Daoy (cell line): ENCODE data around the gene GPATCH2L. TPM values are rescaled to one million over a fixed set of nuclear protein-coding genes. Genes with fewer than 3 reads are reported as not detected.

Experiments used
- DNase-seq: peaks from one replicate; pipeline ENCODE4 v3.0.0-alpha.2; 2015; ENCODE audit warnings: low read depth
- total RNA-seq: library from RNA; depleted of rRNA; stranded (reverse); fragments of >200 nt; shearing (Covaris generic); gene quantifications from 2 replicates; pipeline ENCODE4 v1.2.3, GENCODE V29; 2014

Gene GPATCH2L
- total RNA-seq, 1 experiment from 2014 or later: 86.1 TPM

- no peak for DNase-seq
These were observed 45.4 kb downstream of the GPATCH2L start for GRCh38 chr14:76196980-76197695.

DNA sequence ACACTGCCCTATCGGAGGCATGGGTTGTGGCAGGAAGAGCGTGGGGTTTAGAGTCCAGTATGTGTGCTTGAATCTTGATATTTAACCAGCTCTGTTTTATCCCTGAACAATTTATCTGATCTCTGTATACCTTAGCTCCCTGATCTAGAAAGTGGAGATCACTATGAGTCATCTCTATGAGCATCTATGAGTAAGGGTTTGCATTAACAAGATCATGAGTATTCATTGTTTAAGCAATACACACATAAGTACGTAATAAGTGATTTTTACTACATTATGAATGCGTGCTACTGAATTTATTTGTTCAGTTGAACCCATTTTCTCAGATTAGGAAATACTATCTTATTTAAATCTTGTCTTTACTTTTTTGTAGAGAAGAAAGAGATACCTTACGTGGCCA is 49.4 kb downstream of the GPATCH2L start:
- peak; percentile 45 for DNase-seq

- peak; percentile 95 for DNase-seq
These were observed 51.6 kb downstream of the GPATCH2L start for GRCh38 chr14:76203086-76204001.

- DNase-seq: no peak
These were observed 52.9 kb downstream of the GPATCH2L start for GRCh38 chr14:76204461-76205230.

GRCh38 chr14:76205708-76206107 is 54.0 kb downstream of the GPATCH2L start:
- DNase-seq: no peak

DNA sequence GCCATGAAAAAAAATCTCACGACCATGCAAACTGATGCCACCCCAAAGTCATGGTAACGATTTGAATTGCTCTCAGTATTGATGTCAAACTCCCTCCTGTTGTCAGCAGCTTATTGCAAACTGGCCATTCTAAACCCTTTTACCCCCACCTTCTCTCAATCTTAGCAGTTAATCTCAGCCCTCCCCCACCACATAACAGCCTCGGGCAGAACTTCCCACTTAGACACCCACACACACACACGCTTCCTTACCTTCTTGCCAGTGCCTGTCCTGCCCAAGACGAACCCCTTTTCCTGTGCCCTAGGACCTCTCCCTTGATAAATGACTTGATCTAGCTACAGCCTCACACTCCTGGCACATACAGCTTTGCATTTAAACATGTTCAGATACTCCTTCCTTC is 56.6 kb downstream of the GPATCH2L start:
- DNase-seq: no peak

- DNase-seq: no peak
These were observed 60.5 kb downstream of the GPATCH2L start for GRCh38 chr14:76212242-76212641.

- no peak for DNase-seq
These were observed 65.5 kb downstream of the GPATCH2L start for GRCh38 chr14:76217179-76217578.

- DNase-seq: no peak
These were observed 66.9 kb downstream of the GPATCH2L start for GRCh38 chr14:76218662-76219061.

- no peak for DNase-seq
These were observed 68.2 kb downstream of the GPATCH2L start for GRCh38 chr14:76219873-76220272.

DNA sequence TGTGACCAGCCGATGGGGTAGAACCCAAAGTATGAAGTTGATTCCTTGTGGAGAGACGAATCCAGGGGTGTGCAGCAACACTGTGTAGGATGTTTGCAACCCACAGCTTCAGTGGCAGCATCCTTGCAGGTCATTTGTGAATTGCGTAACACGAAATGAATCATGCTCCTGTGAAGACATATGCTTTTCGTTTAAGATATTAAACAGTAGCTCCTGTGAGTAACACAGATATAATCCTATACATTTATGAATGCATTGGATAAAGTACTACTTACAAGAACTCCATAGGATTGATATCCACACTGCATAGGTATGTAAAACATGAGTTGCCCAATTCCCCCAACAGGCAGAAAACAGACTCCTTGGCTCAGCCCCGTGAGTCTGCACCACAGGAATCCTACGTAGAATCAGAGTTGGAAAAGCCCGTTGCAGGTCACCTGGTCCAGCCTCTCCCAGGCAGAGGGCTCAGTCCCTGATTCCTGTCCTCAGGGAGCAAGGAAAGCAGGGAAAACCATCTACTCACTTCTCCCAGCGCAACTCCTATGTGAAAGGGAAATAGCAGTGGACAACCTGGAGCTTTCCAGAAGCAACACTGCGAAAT is 75.8 kb downstream of the GPATCH2L start:
- DNase-seq: peak; percentile 26

DNA sequence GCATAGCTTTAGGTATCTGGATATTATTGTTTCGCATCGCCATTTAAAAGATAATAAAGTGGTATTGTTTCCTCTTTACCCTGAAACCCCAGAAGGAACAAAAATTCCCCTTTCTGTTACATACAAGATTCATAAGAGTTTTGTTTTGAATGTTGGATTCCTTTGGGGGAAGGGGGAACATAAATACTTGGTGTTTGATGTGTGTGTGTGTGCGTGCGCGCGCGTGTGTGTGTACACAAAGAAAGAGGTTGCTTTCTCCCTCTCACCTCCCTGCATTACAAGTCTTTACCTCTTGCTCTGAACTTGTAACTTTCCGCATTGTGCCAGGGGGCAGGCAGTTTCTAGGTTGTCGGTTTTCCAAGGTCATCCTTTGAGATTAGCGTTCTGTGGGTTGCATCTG is 76.4 kb downstream of the GPATCH2L start:
- no peak for DNase-seq

- no peak for DNase-seq
These were observed 81.1 kb downstream of the GPATCH2L start for GRCh38 chr14:76232800-76233199.

- no peak for DNase-seq
These were observed 83.9 kb downstream of the GPATCH2L start for GRCh38 chr14:76235628-76236027.

GRCh38 chr14:76236172-76237130 is 84.7 kb downstream of the GPATCH2L start:
- DNase-seq: no peak

DNA sequence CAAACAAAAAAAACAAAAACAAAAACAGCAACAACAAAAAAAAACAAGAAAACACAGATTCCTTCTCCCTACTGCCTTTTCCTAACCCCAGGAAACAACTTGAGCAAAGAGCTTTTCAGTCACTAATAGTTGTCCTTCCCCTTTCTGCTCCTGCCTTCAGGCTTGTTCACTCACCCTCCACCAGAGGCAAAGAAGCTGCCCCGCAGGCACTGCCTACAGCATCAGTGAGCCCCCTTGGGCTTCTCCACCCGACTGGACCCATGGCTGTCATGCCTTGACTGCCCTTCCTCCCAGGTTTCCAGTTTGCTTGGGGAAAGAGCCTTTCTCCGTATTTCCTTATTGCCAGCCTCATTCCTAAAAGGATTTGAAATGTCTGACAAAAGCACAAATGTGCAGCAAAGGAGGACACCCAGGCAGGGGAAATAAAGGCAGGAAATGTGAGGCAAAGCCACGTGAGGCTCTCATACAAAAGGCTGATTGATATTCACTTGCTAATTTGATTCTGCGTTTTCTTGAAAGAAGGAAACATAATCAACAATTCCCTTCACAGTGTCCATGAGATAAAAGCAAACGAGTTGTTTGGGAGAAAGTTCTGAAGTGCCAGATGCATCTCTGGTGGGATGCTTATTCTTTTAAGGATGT is 85.7 kb downstream of the GPATCH2L start:
- DNase-seq: no peak

DNA sequence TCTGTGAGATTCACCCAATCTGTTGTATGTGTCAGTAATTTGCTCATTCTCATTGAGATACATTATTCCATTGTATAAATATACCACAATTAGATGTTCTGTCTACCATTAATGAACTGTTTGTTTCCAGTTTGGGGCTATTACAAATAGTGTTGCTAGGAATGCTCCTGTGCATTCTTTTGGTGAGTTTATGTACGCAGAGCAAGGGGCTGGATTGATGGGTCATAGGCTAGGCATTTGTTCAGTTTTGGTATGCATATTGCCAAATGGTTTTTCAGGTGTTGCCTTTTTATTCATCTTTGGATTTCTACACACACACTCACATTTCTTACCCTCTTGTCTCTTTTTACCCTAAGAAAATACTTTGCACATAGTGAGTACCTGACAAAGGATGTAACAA is 93.4 kb downstream of the GPATCH2L start:
- no peak for DNase-seq

DNA sequence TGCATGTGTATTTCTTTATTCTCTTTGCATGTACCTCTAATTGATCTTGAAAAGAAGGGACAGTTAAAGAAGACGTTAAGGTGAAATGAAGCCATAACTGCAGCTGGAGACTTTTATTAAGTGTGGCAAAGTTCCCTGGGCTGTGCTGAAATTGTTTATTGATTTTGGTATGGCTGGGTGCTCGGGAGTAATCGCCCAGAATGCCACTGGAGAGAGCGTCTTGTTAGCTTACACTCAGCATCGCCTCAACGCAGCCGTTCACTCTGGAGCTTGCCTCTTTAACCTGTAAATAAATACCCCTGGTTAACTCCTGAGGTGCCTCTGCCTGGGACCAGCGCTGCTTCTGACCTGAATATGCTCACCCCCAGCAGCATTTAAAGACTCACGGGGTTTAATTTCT is 98.6 kb downstream of the GPATCH2L start:
- DNase-seq: no peak

- DNase-seq: no peak
These were observed 100.7 kb downstream of the GPATCH2L start for GRCh38 chr14:76252471-76252870.

GRCh38 chr14:76253111-76253510 is 101.4 kb downstream of the GPATCH2L start:
- no peak for DNase-seq
